Measurements from ENCODE around the gene CARD11. TPM values are rescaled to one million over a fixed set of nuclear protein-coding genes. Genes with fewer than 3 reads are reported as not detected.
A peak's percentile ranks its signal among the peaks of the same experiment; 100 is the strongest.

The CARD11 gene
- total RNA-seq, 1 donor from 2014 or later, result 11.0 TPM

GRCh38 chr7:2986561-2986960, 57.1 kb downstream of the CARD11 start:
- Mint-ChIP-seq H3K9me3 (ENCODE audit: low read depth) (peaks cover 14% of the 10 kb centered on the region), H3K27me3 (no peaks in the 10 kb centered on the region), H3K27ac (no peak overlapping the region), H3K4me3 (ENCODE audit: low read depth) (no peak overlapping the region), H3K36me3 (ENCODE audit: insufficient read depth) (peaks cover 5% of the 10 kb centered on the region), H3K4me1 (ENCODE audit: low read depth) (peaks cover 7% of the 10 kb centered on the region)
- DNase-seq (ENCODE audit: low spot score, unreplicated experiment), result no peak
- TF ChIP-seq, protein P1, sequence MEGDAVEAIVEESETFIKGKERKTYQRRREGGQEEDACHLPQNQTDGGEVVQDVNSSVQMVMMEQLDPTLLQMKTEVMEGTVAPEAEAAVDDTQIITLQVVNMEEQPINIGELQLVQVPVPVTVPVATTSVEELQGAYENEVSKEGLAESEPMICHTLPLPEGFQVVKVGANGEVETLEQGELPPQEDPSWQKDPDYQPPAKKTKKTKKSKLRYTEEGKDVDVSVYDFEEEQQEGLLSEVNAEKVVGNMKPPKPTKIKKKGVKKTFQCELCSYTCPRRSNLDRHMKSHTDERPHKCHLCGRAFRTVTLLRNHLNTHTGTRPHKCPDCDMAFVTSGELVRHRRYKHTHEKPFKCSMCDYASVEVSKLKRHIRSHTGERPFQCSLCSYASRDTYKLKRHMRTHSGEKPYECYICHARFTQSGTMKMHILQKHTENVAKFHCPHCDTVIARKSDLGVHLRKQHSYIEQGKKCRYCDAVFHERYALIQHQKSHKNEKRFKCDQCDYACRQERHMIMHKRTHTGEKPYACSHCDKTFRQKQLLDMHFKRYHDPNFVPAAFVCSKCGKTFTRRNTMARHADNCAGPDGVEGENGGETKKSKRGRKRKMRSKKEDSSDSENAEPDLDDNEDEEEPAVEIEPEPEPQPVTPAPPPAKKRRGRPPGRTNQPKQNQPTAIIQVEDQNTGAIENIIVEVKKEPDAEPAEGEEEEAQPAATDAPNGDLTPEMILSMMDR (IDR thresholded peaks at IDR 0.05; ENCODE audit: unreplicated experiment), result no peak

DNA sequence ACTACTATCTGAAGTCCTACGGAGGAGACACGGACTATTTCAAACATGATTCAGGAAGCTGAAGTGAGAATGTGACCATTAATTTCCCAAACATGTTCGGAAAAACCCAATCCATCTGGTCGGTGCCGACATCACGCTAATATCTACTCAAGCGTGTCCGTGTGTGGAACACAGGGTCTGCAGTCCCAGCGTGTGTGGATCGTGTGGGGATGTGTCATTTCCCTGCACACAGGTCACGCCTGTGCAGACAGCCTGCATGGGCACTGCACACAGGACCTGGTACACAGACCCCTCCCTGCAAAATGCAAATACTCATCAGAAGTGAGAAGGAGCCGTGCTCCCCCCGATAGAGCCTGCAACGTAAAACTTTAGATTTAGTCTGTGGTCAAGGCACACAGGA, 57.8 kb downstream of the CARD11 start:
- peaks cover 3% of the 10 kb centered on the region for H3K36me3 Mint-ChIP-seq (ENCODE audit: insufficient read depth)
- no peak overlapping the region for H3K27ac Mint-ChIP-seq
- peaks cover 7% of the 10 kb centered on the region for H3K4me1 Mint-ChIP-seq (ENCODE audit: low read depth)
- no peak overlapping the region for H3K4me3 Mint-ChIP-seq (ENCODE audit: low read depth)
- peaks cover 11% of the 10 kb centered on the region for H3K9me3 Mint-ChIP-seq (ENCODE audit: low read depth)
- TF ChIP-seq, protein P1 (IDR thresholded peaks at IDR 0.05; ENCODE audit: unreplicated experiment), result no peak
- no peaks in the 10 kb centered on the region for H3K27me3 Mint-ChIP-seq
- DNase-seq (ENCODE audit: low spot score, unreplicated experiment), result no peak

DNA sequence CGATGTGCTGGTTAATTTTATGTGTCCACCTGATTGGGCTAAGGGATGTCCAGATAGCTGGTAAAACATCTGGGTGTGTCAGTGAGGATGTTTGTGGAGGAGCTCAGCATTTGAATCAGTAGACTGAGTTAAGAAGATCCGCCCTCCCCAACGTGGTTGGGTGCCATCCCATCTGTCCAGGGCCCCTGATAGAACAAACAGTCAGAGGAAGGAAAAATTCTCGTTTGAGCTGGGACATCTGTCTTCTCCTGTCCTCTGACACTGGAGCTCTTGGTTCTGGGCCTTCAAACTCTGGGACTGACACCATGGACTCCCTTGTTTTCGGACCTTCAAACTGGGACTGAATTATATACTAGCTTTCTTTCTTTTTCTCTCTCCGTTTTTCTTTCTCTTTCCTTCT, 59.6 kb downstream of the CARD11 start:
- Mint-ChIP-seq H3K36me3 (ENCODE audit: insufficient read depth) (no peaks in the 10 kb centered on the region), H3K27ac (no peak overlapping the region), H3K27me3 (peaks cover 2% of the 10 kb centered on the region), H3K9me3 (ENCODE audit: low read depth) (peaks cover 7% of the 10 kb centered on the region), H3K4me3 (ENCODE audit: low read depth) (no peak overlapping the region), H3K4me1 (ENCODE audit: low read depth) (peaks cover 10% of the 10 kb centered on the region)
- no peak for DNase-seq (ENCODE audit: low spot score, unreplicated experiment)
- TF ChIP-seq, protein P1 (IDR thresholded peaks at IDR 0.05; ENCODE audit: unreplicated experiment), result no peak

GRCh38 chr7:2983586-2983985, 60.1 kb downstream of the CARD11 start:
- peaks cover 15% of the 10 kb centered on the region for H3K4me1 Mint-ChIP-seq (ENCODE audit: low read depth)
- H3K27me3 Mint-ChIP-seq, result peaks cover 4% of the 10 kb centered on the region
- H3K27ac Mint-ChIP-seq, result peak overlapping the region; percentile 83
- no peak overlapping the region for H3K4me3 Mint-ChIP-seq (ENCODE audit: low read depth)
- H3K9me3 Mint-ChIP-seq (ENCODE audit: low read depth), result peaks cover 6% of the 10 kb centered on the region
- DNase-seq (ENCODE audit: low spot score, unreplicated experiment), result no peak
- no peaks in the 10 kb centered on the region for H3K36me3 Mint-ChIP-seq (ENCODE audit: insufficient read depth)
- TF ChIP-seq, protein P1 (IDR thresholded peaks at IDR 0.05; ENCODE audit: unreplicated experiment), result no peak

DNA sequence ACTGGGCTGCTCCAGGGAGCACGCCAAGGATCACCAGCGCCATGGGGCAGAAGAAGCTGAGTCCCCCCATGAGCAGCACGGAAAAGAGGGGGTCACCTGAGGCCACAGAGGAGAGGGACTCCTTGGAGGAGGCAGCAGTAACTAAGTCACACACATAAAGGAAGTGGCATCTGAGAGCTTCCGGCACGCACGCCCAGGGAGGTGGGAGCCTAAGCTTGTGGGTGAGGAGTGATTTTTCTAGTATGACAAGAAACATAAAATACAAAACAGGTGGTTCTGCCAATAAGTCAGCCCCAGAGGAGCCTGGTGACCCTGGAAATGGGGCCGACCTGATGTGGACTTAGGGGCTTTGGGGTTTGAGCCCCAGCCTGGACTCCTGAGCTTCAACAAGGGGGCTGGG, 60.8 kb downstream of the CARD11 start:
- no peaks in the 10 kb centered on the region for H3K36me3 Mint-ChIP-seq (ENCODE audit: insufficient read depth)
- H3K9me3 Mint-ChIP-seq (ENCODE audit: low read depth), result peaks cover 4% of the 10 kb centered on the region
- H3K27ac Mint-ChIP-seq, result no peak overlapping the region
- no peak for DNase-seq (ENCODE audit: low spot score, unreplicated experiment)
- peaks cover 18% of the 10 kb centered on the region for H3K4me1 Mint-ChIP-seq (ENCODE audit: low read depth)
- H3K4me3 Mint-ChIP-seq (ENCODE audit: low read depth), result no peak overlapping the region
- peaks cover 4% of the 10 kb centered on the region for H3K27me3 Mint-ChIP-seq
- TF ChIP-seq, protein P1 (IDR thresholded peaks at IDR 0.05; ENCODE audit: unreplicated experiment), result no peak

Measured in progenitor cell of endocrine pancreas (in vitro differentiated cells).